HUES64 (cell line): ENCODE measurements around the gene SORCS3.

ENCODE experiments used
- H3K27ac ChIP-seq: 2 replicates; pipeline ENCODE4 v1.7.0; 2013; ENCODE audit warnings: low read depth, low read length, inconsistent platforms
- H3K27me3 ChIP-seq: 2 replicates; pipeline ENCODE4 v1.6.1; 2013; ENCODE audit warnings: mild to moderate bottlenecking, low read length; ENCODE audit not compliant: insufficient read depth
- H3K36me3 ChIP-seq: 2 replicates; pipeline ENCODE4 v1.6.1; 2013; ENCODE audit warnings: mild to moderate bottlenecking, low read length; ENCODE audit not compliant: insufficient read depth
- H3K4me1 ChIP-seq: 2 replicates; pipeline ENCODE4 v1.6.1; 2013; ENCODE audit warnings: mild to moderate bottlenecking, low read length, moderate library complexity; ENCODE audit not compliant: insufficient read depth
- H3K4me3 ChIP-seq: 2 replicates; pipeline ENCODE4 v1.5.1; 2013; ENCODE audit warnings: mild to moderate bottlenecking, low read length, moderate library complexity
- H3K9ac ChIP-seq: 2 replicates; pipeline ENCODE4 v1.6.1; 2013; ENCODE audit warnings: mild to moderate bottlenecking, low read depth, low read length
- H3K9me3 ChIP-seq: 2 replicates; pipeline ENCODE4 v1.6.1; 2013; ENCODE audit warnings: low read depth, low read length; ENCODE audit not compliant: insufficient read depth
- WGBS: fragments of 150-250, 120-280 bp; methylation state at CpG from one replicate; pipeline ENCODE4 v1.1.7; 2013; ENCODE audit warnings: missing lambda C conversion rate; 5-methylcytosine and 5-hydroxymethylcytosine counted together

SORCS3 gene

DNA sequence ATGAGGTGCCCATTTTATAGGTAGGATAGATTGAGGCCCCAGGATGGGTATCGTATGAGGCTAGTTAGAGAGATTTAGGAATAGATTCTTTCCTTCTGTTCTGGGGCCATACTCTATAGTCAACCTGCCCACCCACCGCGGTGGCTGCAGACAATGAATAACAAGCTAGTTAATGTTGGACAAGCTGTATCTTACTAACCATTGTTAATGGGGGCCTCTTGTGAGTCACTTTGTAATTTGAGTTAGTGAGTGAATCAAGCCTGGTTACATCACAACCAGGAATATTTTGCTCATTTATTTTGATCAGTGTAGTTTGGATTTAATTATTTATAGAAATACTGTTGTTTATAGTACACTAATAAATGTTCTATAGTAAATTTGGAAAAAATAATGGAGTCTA, 7.3 kb downstream of the SORCS3 start:
- Histone ChIP-seq H3K27me3 (peaks cover 32% of the 10 kb centered on the region), H3K4me3 (no peak overlapping the region), H3K27ac (no peak overlapping the region), H3K9me3 (no peaks in the 10 kb centered on the region), H3K36me3 (no peaks in the 10 kb centered on the region), H3K4me1 (no peaks in the 10 kb centered on the region), H3K9ac (no peak overlapping the region)
- WGBS = 56% methylated on average over 3 of the region's 3 CpGs

DNA sequence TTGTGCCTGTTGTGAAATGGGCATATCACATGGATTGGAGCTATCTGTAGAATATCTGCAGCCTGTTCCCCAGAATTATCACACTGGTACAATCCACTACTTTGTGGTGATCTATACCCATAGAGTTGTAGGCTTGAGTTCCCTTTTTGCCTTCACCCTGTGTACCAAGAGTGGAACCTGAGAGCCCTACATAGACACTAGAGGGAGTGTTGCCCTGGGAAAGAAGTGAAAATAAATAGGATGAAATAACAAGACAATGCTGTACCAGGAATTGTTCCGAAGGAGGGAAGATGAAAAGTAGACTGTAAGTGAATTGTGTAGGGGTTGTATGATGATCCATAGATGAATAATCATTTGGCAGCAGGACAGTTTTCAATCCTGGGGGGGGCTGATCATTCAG, 9.0 kb downstream of the SORCS3 start:
- no peak overlapping the region for H3K9ac ChIP-seq
- WGBS = 82% methylated on average over 1 of the region's 1 CpG

DNA sequence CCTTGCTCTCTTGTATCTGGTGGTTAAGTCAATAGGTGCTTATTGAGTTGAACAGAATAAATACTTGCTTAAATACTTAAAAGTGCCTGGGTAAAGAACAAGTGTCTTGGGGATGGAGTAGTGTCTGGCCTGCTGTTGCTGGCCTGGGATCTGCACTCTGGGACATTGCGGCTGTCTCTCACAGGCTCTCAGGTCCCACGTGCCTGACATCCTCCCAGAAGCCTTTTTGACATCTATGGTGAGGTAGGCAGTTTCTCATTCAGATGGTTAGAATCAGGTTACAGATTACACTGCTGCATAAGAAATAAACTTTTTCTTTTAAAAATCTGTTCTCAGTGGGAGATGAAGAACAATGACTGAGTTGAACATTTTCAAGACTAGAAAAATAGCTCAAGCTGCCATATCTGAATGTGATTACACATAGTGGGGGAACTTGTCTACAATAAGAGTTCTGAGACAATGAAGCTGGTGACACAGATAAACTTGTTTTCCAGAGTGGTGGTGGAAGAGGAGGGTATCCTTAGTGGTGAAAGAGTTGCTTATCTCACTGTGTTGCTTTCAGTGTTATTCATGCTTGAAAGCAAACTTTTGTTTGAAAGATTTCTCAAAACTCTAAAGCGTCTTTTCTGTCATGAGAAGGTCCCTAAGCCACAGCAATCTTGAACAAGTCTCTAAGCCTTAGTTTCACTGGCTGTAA, 9.7 kb downstream of the SORCS3 start:
- Histone ChIP-seq H3K4me3 (no peak overlapping the region), H3K4me1 (no peaks in the 10 kb centered on the region), H3K27me3 (peaks cover 9% of the 10 kb centered on the region), H3K9me3 (no peaks in the 10 kb centered on the region), H3K27ac (no peak overlapping the region), H3K9ac (no peak overlapping the region), H3K36me3 (no peaks in the 10 kb centered on the region)
- 97% methylated on average over 2 of the region's 3 CpGs for WGBS

More for the DNA sequence above, 9.0 kb downstream of the SORCS3 start:
- Histone ChIP-seq H3K9me3 (no peaks in the 10 kb centered on the region), H3K27me3 (peaks cover 16% of the 10 kb centered on the region), H3K27ac (no peak overlapping the region), H3K4me3 (no peak overlapping the region), H3K4me1 (no peaks in the 10 kb centered on the region), H3K36me3 (no peaks in the 10 kb centered on the region)

DNA sequence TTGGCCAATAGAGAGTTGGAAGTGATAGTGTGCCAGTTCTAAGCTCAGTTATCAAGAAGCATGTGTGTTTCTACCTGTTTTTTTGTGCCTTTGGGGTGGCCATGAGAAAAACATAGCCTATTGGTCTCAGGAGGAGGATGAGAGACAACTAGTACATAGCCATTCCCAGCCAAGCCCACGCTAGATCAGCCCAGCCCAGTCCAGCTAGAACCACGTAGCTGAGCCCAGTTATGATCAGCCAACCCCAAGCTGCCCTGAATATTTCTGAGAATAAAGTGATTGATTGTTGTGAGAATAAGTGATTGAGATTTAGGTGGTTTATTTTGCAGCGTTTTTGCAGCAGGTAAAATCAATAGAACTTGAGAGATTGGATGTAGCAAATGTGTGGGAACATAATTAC, 15.9 kb downstream of the SORCS3 start:
- H3K9ac ChIP-seq = no peak overlapping the region
- no peak overlapping the region for H3K27ac ChIP-seq
- H3K4me1 ChIP-seq = no peaks in the 10 kb centered on the region
- 89% methylated on average over 3 of the region's 3 CpGs for WGBS
- no peaks in the 10 kb centered on the region for H3K36me3 ChIP-seq
- no peaks in the 10 kb centered on the region for H3K27me3 ChIP-seq
- no peaks in the 10 kb centered on the region for H3K9me3 ChIP-seq
- no peak overlapping the region for H3K4me3 ChIP-seq

DNA sequence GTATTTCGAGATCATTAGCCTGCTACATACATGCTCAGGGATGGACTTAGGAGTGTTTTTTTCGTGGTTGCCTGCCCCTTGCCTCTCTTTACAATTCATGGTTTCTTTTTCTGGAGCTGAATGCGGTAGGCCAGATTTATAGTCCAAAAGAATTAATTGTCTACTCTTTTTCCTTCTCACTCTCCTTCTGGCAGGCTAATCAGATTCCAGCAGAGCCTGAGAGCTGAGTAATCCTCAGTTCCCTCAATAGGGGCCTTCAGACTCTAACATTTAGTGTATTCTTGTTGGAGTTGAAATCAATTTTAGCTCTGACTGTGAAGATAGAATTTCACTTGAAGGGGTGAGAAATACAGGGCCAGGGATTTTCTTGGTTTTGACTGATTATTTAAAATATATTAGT, 16.4 kb downstream of the SORCS3 start:
- H3K9ac ChIP-seq = no peak overlapping the region
- no peak overlapping the region for H3K27ac ChIP-seq
- WGBS = 89% methylated on average over 3 of the region's 3 CpGs
- H3K4me3 ChIP-seq = no peak overlapping the region
- H3K36me3 ChIP-seq = no peaks in the 10 kb centered on the region
- H3K9me3 ChIP-seq = no peaks in the 10 kb centered on the region
- H3K4me1 ChIP-seq = no peaks in the 10 kb centered on the region
- H3K27me3 ChIP-seq = no peaks in the 10 kb centered on the region

DNA sequence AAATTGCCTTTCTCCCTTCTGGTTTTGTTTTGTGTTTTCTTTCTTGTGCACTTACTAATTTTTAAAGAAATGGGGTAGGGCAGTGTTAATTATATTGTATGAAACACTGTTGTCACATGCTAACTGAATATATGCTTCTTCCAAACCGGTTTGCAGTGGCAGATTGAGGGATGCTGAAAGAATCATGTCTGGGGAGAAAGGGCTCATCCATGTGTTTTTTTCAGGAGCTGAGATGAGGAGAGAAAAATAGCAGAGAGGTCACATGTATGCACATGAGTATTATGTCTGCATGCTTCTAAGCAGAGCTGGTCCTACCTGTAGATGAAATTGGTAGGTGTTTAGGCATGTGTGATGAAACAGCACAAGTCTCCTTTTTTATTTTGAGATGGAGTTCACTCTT, 17.0 kb downstream of the SORCS3 start:
- Histone ChIP-seq H3K36me3 (no peaks in the 10 kb centered on the region), H3K4me3 (no peak overlapping the region), H3K4me1 (no peaks in the 10 kb centered on the region), H3K9ac (no peak overlapping the region), H3K9me3 (no peaks in the 10 kb centered on the region), H3K27ac (no peak overlapping the region), H3K27me3 (no peaks in the 10 kb centered on the region)
- WGBS = 94% methylated on average over 1 of the region's 1 CpG

DNA sequence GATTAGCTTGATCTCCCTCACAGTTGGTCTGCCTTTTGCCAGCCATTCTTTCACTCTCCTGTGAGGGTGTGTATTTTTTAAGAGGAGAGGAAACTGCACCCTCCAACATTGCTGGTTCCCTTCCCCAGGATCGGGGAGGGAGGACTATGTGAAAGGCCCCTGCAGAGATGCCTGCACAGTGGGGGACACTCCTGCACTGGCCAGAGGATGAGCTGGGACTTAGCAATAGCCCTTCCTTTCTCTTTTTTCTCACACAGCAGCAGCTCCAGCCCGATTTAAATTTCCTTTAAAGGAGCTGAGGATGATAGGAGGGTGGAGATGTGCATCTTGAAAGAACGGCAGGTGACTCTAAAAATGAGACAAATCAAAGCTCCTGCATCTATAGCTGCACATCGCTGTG, 18.7 kb downstream of the SORCS3 start:
- no peak overlapping the region for H3K27ac ChIP-seq
- no peak overlapping the region for H3K9ac ChIP-seq
- H3K4me3 ChIP-seq = no peak overlapping the region
- H3K4me1 ChIP-seq = no peaks in the 10 kb centered on the region
- no peaks in the 10 kb centered on the region for H3K27me3 ChIP-seq
- H3K9me3 ChIP-seq = no peaks in the 10 kb centered on the region
- WGBS = 54% methylated on average over 4 of the region's 4 CpGs
- H3K36me3 ChIP-seq = no peaks in the 10 kb centered on the region

DNA sequence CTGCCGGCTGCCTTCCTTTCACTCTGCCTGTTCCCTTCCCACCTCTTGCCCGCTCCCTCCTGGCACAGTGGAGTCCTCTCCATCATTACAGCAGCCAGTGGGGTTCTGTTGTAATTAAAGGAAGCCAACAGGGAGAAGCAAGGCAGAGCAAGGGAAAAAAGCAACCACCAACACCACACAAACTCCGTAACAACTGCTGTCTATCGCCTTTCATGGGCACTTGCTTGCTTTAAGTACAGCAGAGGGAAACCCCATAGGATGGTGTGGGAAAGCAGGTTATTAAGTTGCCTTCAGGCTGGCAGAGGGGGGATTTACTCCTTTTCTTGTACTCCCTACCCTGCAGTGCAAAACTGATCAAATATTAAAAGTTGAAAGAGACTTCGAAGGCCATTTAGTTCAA, 22.0 kb downstream of the SORCS3 start:
- Histone ChIP-seq H3K36me3 (no peaks in the 10 kb centered on the region), H3K4me3 (no peak overlapping the region), H3K9ac (no peak overlapping the region), H3K9me3 (no peaks in the 10 kb centered on the region), H3K27ac (no peak overlapping the region), H3K27me3 (no peaks in the 10 kb centered on the region), H3K4me1 (no peaks in the 10 kb centered on the region)
- 90% methylated on average over 4 of the region's 5 CpGs for WGBS

DNA sequence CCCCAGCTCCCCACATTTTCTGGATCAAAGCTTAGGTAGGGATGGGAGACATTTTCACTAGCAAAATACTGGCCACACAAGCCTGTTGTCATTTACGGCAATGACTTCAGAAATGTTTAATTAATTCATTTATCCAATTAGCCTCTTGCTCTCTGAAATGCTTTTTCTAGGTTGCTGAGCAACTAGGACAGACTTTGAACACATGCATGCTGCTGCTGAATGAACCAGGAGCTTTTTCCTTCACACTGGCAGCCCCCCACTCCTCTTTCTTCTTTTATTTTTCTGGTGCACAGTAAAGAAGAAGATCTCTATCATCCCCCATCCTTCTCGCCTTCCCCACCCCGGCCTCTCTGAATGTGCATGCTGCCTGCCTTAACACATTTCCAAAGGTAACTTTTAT, 22.5 kb downstream of the SORCS3 start:
- H3K4me3 ChIP-seq = no peak overlapping the region
- H3K36me3 ChIP-seq = no peaks in the 10 kb centered on the region
- H3K9me3 ChIP-seq = no peaks in the 10 kb centered on the region
- H3K9ac ChIP-seq = no peak overlapping the region
- H3K27me3 ChIP-seq = no peaks in the 10 kb centered on the region
- no peak overlapping the region for H3K27ac ChIP-seq
- 85% methylated on average over 3 of the region's 3 CpGs for WGBS
- H3K4me1 ChIP-seq = no peaks in the 10 kb centered on the region

DNA sequence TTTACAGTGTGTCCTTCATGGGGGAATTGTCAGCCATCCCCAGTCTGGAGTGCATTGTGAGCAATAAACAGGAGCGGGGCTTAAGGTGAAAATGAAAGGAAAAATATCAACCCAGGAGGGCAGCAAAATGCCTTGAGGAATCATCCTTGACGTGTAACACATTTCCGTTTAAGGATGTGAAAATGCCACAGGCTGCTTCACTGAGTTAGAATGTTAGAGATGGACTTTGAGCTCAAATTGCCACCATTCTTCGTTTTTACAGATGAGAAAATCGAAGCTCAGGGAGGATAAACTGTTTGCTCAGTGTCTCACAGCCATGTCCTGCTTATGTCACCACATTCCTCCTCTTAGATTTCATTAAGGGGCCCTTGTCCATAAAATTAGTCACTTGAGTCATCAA, 23.1 kb downstream of the SORCS3 start:
- Histone ChIP-seq H3K27me3 (no peaks in the 10 kb centered on the region), H3K27ac (no peak overlapping the region), H3K4me1 (no peaks in the 10 kb centered on the region), H3K9me3 (no peaks in the 10 kb centered on the region), H3K9ac (no peak overlapping the region), H3K4me3 (no peak overlapping the region), H3K36me3 (no peaks in the 10 kb centered on the region)
- WGBS = 92% methylated on average over 5 of the region's 5 CpGs

DNA sequence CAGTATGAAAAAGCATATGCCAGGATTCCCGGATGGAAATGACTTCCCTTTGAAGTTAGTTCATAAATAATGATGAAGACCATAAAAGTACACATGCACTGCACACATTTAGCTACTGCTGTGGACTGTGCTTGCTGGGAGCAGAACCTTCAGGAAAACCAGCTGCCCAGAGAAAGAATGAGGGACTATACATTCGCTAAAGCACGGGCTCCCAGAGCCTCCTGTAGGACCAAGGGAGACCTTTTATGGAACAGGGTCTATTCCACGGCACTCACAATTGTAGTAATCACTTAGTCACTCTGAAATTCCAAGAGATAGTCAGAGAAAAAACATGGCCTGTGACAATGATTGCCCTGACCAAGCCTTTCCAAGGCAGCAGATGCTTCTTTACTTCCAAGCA, 24.1 kb downstream of the SORCS3 start:
- Histone ChIP-seq H3K4me1 (no peaks in the 10 kb centered on the region), H3K27me3 (no peaks in the 10 kb centered on the region), H3K36me3 (no peaks in the 10 kb centered on the region), H3K9me3 (no peaks in the 10 kb centered on the region), H3K4me3 (no peak overlapping the region), H3K27ac (no peak overlapping the region), H3K9ac (no peak overlapping the region)
- WGBS = 94% methylated on average over 4 of the region's 4 CpGs

DNA sequence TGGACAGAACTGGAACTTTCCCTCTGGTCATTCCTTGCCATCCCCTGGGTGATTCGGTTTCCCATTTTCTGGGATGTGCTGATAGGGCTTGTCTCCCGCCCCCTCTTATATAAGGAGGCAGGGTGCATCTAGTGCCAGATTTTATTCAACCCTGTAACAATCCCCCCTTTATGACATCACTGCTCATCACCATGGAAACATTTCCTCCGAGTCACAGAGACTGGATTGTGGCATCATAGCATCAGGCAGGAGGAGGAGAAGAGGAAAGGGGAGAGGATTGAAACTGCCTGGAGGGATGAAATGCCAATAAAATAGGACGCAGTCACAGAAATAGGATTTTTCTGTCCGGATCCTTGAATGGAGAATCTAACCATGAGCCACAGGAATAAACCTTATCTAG, 25.0 kb downstream of the SORCS3 start:
- H3K27ac ChIP-seq = no peak overlapping the region
- WGBS = 88% methylated on average over 5 of the region's 5 CpGs
- no peaks in the 10 kb centered on the region for H3K27me3 ChIP-seq
- H3K36me3 ChIP-seq = no peaks in the 10 kb centered on the region
- H3K9ac ChIP-seq = no peak overlapping the region
- H3K9me3 ChIP-seq = no peaks in the 10 kb centered on the region
- no peaks in the 10 kb centered on the region for H3K4me1 ChIP-seq
- H3K4me3 ChIP-seq = no peak overlapping the region
